GM19463 (cell line): ENCODE results near the gene RAB43.

Experiments used
- ATAC-seq: cut with Tn5 transposase; IDR thresholded peaks from one replicate; pipeline ENCODE4 v1.9.1; 2021; ENCODE audit warnings: mild to moderate bottlenecking, moderate library complexity; ENCODE audit not compliant: unreplicated experiment

RAB43 gene

GRCh38 chr3:129061888-129062834 is 59.4 kb downstream of the RAB43 start:
- no peak for ATAC-seq

GRCh38 chr3:129061023-129061887 is 60.3 kb downstream of the RAB43 start:
- no peak for ATAC-seq

GRCh38 chr3:129060276-129061022 is 61.2 kb downstream of the RAB43 start, which contains the start of gene GP9:
Gene GP9, plus strand, starts transcription at chr3:129060779. Its CDS starts 961 bp downstream, at chr3:129061740.
- ATAC-seq, result no peak

- ATAC-seq, result no peak
Measured at GRCh38 chr3:129059311-129059958, 62.2 kb downstream of the RAB43 start.

GRCh38 chr3:129058441-129059200 is 63.0 kb downstream of the RAB43 start:
- ATAC-seq, result peak; percentile 84

- ATAC-seq, result no peak
Measured at GRCh38 chr3:129057249-129057648, 64.4 kb downstream of the RAB43 start.

- no peak for ATAC-seq
Measured at GRCh38 chr3:129056451-129057173, 65.0 kb downstream of the RAB43 start.

GRCh38 chr3:129054605-129055104 is 66.9 kb downstream of the RAB43 start:
- ATAC-seq, result no peak

GRCh38 chr3:129052675-129053074 is 68.9 kb downstream of the RAB43 start:
- no peak for ATAC-seq

GRCh38 chr3:129051871-129052340 is 69.7 kb downstream of the RAB43 start:
- ATAC-seq, result no peak

GRCh38 chr3:129050556-129051295 is 70.9 kb downstream of the RAB43 start:
- ATAC-seq, result no peak

- ATAC-seq, result no peak
Measured at GRCh38 chr3:129047553-129047839, 74.1 kb downstream of the RAB43 start.

- ATAC-seq, result no peak
Measured at GRCh38 chr3:129046732-129047552, 74.7 kb downstream of the RAB43 start.

GRCh38 chr3:129046037-129046731 is 75.4 kb downstream of the RAB43 start:
- ATAC-seq, result no peak

- no peak for ATAC-seq
Measured at GRCh38 chr3:129045675-129046036, 75.9 kb downstream of the RAB43 start.

- ATAC-seq, result no peak
Measured at GRCh38 chr3:129040579-129041300, 80.9 kb downstream of the RAB43 start.
